Measurements from ENCODE around the gene SGSM1.

The SGSM1 gene

GRCh38 chr22:24952837-24953383 lies 146.9 kb downstream of the SGSM1 start:
- ATAC-seq = no peak

DNA sequence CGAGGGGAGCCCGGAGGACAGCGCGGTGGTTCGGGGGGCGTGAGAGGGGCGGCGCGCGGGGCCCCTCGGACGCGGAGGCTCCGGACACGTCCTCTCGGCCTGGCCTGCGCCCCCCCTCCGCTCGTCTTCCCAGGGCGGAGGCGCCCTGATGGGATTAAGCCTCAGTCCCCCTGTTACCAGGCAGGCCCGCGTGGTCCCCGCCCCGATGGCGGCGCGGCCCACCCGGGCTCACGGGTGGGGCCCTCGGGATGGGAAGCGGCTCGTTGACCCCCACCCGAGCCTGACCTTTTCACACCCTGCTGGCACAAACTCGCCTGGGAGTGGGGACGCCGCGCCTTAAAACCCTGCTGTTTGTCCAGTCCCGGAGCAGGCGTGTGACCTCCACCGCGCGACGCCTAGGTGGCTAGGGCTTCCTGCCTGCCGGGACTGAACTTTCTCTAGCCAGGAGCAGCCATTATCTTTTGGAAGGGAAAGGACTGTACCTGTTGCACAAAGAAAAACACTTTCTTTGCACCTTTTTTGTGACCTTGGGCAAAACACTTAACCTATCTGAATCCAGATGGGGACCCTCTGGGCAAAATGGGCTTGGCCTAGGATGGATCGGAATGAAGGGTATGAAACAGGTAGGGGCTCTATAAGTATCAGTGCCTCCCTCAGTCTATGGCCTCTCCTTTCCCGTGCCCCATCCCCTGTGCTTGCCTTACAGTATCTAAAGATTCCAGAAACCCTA lies 147.5 kb downstream of the SGSM1 start:
- no peak for ATAC-seq

DNA sequence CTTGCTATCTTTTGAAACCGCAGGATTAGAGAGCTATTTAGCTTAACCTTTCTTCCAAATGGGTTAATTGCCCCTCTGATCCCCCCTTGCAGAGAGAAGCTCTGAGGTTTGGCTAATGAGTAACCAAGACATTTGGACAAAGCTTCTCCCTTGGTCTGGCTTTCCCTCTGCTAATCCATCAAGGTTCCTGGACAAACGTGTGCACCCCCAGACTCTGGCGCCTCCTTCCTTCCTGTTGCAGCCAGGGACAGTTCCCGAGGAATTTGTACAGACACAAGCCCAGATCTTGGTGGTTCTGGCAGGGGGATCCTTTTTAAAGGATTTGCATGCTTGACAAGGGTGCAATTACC lies 148.1 kb downstream of the SGSM1 start:
- no peak for ATAC-seq

DNA sequence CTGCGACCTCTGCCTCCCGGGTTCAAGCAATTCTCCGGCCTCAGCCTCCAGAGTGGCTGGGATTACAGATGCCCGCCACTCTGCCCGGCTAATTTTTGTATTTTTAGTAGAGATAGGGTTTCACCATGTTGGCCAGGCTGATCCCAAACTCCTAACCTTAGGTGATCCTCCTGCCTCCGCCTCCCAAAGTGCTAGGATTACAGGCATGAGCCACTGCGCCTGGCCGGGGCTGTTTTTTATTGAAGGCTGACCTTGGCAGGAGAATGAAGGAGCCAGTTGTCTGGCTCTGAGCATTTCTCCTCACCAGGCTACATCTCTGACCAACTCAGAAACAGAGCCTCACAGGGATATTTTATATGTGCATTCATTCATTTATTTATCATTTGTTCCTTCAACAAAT lies 148.8 kb downstream of the SGSM1 start:
- ATAC-seq = no peak

DNA sequence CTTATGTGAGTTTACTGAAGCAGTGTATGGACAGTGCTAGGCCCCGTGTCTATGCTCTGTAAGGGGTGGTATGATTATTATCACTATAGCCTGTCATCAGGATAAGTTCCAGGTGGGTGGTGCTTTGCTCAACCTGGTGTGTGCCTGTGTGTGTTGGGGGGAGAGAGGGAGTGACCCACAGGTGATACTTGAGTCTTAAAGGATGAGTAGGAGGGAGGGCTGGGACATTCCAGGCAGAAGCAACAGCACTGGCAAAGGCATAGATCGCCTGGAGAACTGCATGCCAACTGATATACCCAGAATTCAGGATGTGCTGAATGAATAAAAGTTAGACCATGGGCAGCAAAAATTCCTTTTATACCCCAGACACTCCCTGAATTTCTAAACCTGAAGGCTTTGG lies 151.0 kb downstream of the SGSM1 start:
- ATAC-seq = no peak

DNA sequence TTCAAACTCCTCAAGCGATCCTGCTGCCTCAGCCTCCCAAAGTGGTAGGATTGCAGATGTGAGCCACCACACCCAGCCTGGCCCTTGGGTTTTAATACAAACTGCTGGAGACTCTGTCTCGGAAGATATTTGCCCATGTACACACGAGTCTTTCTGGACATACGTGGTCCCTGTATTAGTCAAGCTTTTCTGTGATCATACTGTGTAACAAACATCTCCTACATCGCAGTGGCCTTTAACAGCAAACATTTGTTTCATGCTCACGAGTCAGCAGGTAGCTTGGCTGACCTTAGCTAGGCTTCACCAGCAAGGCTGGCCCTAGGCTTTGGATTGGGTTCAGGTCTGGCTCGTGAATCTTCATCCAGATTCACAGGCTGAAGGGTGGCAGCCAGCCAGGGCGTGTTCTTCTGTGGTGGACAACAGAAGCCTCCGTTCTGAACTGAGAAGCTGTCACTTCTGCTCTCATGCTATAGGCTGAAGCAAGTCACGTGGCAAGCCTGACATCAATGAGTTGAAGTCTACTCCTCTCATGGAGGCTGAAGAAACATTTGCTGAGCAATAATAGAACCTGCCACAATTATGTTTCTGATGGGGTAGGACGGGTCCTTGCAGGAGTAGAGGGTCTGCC lies 155.3 kb downstream of the SGSM1 start:
- ATAC-seq = no peak

- no peak for ATAC-seq
Observed at GRCh38 chr22:24962094-24962493, 156.1 kb downstream of the SGSM1 start.

GRCh38 chr22:24962835-24963234 lies 156.8 kb downstream of the SGSM1 start:
- no peak for ATAC-seq

DNA sequence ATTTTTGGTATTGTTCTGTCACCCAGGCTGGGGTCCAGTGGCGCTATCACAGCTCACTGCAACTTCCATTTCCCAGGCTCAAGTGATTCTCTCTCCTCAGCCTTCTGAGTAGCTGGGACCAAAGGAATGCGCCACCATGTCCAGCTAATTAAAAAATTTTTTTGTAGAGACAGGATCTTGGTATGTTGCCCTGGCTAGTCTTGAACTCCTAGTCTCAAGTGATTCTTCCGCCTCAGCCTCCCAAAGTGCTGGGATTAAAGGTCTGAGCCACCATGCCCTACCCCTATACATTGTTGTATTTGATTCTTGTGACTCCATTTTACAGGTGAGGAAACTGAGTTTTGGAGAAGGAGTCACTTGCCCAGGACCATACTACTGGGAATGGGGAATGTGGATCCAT lies 158.4 kb downstream of the SGSM1 start:
- ATAC-seq = no peak

DNA sequence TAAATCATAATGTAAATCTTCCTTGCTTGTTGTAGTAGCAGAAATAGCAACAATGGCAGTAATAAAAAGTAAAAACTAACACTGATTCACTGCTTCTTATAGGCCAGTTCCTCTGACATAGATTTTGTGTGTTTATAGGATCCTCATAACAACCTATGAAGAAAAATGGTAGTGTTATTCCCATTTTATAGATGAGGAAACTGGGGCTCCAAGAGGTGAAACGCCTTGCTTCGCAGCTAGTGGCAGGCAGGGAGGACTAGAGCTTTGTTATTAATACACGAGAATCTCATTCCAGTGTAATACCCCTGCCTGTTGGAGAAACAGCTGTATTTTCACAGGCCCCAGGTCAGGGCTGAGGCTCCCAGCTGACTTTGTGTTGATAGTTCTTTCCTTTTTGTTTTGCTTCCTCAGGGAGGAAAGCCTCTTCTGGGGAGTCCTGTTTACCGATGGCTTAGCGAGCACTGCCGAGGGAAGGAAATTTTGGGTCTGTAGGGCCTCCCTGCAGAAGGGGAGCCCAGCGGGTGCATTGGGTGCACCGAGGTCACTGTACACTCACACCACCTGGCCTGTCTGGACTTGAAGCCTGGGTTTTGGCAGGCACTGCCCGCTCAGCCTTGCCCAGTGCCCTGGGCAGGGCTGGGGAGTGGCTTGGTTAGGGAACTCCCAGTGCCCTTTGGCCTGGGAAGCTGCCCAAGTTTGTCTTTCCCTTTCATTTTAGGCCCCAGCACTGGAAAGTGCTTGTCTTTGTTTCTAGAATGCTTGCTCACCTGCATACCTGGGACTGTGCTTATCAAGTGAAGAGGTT lies 160.0 kb downstream of the SGSM1 start:
- ATAC-seq = no peak

GRCh38 chr22:24968066-24968561 lies 162.1 kb downstream of the SGSM1 start:
- ATAC-seq = no peak

DNA sequence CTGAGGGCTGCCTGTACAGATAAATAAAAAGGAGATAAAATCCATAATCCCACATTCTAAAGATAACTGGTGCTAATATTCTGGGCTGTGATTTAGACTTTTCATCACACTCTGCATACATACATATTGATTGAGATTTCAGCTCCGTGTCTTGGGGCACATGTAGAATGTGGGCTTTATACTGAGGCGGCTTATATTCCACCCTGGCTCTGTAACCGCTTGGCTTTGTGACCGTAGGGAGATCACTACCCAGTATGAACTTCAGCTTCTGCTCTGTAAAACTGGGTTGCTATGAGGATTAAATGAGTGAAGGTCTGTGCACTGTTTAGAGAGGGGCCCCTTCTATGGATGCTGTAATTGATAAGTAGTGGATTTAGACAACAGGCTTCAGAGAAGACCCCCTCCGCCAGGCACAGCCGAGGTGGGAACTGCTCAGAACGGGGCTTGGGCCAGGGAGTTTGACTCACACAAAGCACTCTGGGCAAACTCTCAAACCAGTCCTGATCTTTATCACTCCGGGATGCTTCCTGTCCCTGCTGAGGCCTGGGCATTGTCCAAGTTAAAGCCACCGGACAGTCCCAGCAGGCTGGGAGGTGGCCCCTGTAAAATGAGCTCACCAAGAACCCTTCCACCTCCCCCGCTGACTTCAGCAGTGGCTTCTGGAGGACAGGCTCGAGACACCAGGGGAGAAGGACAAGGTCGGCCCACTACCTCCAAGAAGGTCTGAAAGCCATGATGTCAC lies 163.7 kb downstream of the SGSM1 start:
- no peak for ATAC-seq

DNA sequence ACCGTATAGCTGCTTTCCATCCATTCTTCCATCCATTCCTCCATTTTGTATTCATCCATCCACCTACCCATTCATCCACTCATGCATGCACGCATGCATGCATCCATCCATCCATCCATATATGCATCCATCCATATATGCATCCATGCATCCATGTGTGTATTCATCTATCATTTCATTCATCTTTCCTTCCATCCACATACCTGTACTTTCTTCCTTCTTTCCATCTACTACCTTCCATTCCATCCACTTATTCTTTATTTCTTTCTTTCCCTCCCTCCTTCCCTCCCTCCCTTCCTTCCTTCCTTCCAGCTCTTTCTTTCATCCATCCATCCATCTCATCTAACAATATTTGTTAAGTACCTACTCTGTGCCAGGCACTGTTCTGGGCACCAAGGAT lies 166.4 kb downstream of the SGSM1 start:
- no peak for ATAC-seq

DNA sequence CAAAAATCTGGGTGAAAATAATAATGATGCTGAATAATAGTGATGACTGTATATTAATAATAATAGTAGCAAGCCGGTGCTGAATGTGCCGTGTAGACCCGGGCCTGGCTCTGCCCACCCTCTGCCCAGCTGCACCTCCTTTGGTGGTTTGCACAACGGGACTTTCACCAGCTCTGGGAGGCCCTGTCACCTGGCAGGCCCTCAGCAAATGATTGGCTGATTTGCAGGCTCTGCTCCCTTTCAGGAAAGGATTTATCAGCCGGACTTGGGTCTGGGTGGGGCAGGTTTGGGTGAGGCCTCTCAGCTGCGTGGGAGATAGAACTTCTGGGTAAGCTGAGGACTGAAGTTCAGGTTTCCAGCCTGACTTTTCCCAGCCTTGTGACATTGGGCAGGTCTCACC lies 167.9 kb downstream of the SGSM1 start:
- no peak for ATAC-seq

GRCh38 chr22:24975125-24975640 lies 169.2 kb downstream of the SGSM1 start:
- ATAC-seq = no peak

DNA sequence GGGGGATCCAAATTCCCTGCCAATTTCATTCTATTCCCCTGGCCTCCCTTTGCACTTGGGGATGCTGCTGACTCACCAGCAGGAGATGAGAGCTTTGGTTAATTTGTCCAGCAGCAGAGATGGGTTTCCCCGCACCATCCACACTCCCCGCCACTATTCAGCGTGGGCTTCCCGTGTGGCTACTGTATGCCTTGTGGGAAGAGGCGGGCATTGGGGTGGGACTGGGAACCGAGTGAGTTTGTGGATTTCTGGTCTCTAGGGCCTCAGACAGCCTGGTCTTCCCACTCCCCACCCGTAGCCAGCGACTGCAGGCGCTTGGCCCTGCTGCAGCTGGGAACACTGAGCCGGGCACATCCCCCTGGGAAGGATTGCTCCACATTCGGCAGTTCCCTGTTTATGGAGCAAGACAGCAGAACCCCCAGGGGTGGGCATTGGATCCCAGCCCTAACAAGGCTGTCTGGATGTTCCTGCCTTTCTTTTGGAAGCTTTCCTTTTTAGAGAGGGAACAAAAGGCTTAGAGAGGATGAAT lies 169.9 kb downstream of the SGSM1 start:
- ATAC-seq = no peak

DNA sequence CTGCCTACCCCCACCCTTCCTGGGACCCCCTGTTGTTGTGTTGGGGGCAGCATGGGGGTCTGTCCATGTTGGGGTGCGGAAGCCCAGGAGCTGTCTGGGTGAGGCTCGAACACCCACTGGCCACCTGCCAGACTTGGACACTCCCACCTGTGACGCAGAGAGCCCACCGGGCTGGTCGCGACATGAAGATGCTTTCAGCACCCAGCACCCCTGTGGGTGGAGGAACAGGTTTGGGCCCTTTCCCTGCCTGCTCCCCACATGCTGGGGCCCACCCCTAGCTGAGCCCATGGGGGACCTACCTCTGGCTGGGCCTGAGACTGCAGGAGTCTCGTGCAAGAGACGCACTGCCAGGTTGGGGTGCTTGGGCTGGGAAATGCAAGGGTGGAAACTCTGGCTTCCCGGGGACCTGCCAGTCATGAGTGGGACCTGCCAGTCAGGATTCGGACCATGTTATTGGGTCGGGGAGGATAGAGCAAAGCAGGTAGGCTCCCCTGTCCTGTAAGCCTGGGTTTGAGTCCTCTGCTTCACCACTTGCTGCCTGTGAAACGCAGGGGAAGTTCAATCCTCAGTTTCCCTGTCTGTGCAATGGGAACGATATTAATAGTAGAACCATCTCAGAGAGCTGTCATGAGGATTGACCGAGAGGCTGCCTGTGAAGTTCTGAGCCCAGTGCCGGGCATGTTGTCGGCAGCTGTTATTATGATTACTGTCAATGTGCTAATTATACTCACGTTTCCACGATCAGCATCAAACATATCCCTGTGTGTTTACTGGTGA lies 170.6 kb downstream of the SGSM1 start:
- ATAC-seq = no peak

All from activated CD4-positive, CD25-positive, alpha-beta regulatory T cell treated with anti-CD3 and anti-CD28 coated beads, Interleukin-2, amount 50 U/mL, for 24 hours (primary cell).